ENCODE data around the gene ASPG.

Gene ASPG

GRCh38 chr14:104085032-104085888, at the start of gene ASPG:
ASPG (plus strand) TSS chr14:104085700; CDS start chr14:104085771, 71 bp downstream.
- DNase-seq (ENCODE audit: low spot score): peak; percentile 50

GRCh38 chr14:104036212-104036611, 49.3 kb upstream of the ASPG start:
- FAIRE-seq (no peak), DNase-seq (ENCODE audit: low spot score) (no peak)

More at GRCh38 chr14:104085032-104085888, at the start of gene ASPG:
- FAIRE-seq: no peak

- FAIRE-seq (no peak), DNase-seq (ENCODE audit: low spot score) (no peak)
Measured at GRCh38 chr14:104037074-104037473, 48.4 kb upstream of the ASPG start.

DNA sequence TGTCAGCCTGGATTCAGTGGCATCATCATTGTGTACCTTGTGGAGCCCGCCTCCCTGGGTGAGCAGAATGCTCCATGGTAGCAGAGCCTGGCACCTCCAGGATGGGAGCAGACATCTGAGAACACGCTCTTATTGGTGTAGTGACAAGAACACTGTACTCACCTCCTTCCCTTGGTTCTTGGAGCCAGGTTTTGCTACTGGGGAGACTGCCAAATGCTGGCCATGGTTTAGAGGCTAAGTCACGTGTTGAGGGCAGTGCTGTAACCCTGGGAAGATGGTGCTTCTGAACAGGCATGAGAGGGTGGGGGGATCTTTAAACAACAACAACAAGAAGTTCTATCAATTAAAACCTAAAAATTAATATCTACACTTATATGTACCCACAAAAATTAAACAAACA, 47.6 kb upstream of the ASPG start:
- DNase-seq (ENCODE audit: low spot score) (no peak), FAIRE-seq (no peak)

- no peak for DNase-seq (ENCODE audit: low spot score)
- no peak for FAIRE-seq
Measured at GRCh38 chr14:104039214-104039613, 46.3 kb upstream of the ASPG start.

- FAIRE-seq: no peak
- no peak for DNase-seq (ENCODE audit: low spot score)
Measured at GRCh38 chr14:104040539-104040938, 45.0 kb upstream of the ASPG start.

GRCh38 chr14:104041430-104042104, 43.9 kb upstream of the ASPG start:
- no peak for DNase-seq (ENCODE audit: low spot score)
- FAIRE-seq: no peak

GRCh38 chr14:104044016-104044415, 41.5 kb upstream of the ASPG start:
- FAIRE-seq (no peak), DNase-seq (ENCODE audit: low spot score) (no peak)

DNA sequence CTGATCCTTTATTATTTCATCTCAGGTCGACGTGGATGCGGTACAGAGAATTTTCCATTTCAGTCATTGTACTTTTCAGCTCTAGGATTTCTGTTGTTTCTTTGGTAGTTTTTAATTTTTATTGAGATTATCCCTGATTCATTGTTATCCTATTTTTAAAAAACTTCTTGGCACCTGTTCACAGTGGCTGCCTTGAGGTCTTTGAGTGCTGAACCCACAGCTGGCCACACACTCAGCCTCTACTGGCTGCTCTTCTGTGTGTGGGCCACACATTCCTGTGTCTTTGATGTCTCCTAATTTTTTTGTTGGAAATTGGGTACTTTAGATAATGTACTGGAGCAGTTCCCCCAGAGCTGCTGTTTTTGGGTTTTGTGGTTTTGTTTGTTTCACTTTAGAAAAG, 37.7 kb upstream of the ASPG start:
- DNase-seq (ENCODE audit: low spot score): no peak
- FAIRE-seq: no peak

DNA sequence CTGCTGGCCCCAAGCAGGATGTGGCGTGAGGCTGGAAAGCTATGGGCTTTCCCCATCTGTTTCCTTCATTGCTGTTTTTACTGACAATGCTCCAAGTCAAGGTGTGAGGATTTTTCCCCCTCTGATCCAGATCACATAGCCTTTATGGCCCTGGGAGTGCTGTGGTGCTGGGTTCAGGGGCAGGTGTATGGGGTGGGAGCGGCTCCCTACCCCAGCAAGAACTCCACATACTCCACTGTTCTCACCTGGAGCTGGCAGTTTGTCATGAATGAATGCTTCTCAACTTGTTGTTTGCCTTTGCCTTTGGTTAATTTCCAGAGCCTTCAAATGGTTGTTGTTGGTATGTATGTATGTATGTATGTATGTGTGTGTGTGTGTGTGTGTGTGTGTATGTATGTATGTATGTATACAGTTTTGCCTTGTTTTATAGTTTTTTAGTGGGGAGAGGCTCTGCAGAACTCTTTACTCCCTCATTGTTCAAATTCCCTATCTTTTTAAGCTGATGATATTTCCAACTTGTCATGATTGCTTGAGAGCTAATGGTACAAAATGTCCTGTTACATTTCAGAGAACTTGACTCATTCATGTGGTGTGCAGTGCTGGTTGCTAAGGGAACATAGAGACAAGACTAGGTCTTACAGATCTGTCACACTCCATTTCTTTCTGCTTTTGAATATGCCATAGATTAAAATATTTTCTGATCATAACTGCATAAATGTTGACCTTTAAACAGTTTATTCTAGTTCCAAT, 36.6 kb upstream of the ASPG start:
- FAIRE-seq (no peak), DNase-seq (ENCODE audit: low spot score) (no peak)

GRCh38 chr14:104049576-104050240, 35.8 kb upstream of the ASPG start:
- DNase-seq (ENCODE audit: low spot score): no peak
- FAIRE-seq: no peak

DNA sequence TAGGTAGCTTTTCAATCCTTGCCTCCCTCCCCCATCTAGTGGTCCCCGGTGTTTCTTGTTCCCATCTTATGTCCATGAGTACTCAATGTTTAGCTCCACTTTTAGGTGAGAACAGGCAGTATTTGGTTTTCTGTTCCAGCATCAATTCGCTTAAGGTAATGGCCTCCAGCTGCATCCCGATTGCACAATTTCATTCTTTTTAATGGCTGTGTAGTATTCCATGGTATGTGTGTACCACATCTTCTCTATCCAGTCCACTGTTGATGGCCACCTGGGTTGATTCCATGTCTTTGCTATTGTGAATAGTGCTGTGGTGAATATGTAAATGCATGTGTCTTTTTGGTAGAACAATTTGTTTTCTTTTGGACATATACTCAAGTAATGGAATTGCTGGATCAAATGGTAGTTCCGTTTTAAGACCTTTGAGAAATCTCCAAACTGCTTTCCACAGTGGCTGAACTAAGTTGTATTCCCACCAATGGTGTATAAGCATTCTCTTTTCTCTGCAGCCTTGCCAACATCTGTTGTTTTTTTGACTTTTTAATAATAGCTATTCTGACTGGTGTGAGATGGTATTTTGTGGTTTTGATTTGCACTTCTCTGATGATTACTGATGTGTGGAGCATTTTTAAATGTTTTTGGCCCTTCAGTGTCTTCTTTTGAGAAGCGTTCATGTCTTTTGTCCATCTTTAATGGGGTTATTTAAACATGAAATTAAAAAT, 34.2 kb upstream of the ASPG start:
- DNase-seq (ENCODE audit: low spot score) (no peak), FAIRE-seq (no peak)

DNA sequence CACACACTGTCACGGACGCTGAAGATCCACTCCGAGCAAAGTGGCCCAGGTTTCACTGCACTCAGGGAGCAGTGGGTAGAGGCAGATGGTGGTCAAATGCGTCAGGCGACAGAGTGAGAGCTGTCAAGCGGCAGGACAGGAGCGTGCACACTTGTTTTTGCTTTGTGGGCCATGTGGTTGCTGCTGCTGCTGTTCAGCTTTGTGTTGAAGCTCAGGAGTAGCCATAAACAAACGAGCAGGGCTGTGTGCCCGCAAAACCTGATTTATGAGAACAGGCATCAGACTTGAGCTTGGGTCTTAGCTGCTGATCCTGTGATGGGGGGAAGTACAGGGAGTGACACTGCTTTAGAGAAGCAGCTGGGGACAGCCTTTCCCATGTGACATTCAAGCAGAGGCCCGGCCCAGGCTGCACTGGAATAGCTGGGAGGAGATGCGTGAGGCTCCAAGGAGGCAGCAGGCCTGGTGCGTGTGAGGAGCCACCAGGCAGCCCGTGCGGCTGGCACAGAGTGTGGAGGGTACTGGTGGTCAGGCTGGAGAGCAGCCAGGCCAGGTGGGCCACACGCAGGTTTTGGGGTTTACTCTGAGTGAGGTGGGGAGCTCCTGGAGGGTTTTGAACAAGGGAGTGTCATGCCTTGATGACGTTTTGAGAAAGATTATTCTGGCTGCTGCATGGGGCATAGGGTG, 31.1 kb upstream of the ASPG start:
- FAIRE-seq: no peak
- DNase-seq (ENCODE audit: low spot score): no peak

DNA sequence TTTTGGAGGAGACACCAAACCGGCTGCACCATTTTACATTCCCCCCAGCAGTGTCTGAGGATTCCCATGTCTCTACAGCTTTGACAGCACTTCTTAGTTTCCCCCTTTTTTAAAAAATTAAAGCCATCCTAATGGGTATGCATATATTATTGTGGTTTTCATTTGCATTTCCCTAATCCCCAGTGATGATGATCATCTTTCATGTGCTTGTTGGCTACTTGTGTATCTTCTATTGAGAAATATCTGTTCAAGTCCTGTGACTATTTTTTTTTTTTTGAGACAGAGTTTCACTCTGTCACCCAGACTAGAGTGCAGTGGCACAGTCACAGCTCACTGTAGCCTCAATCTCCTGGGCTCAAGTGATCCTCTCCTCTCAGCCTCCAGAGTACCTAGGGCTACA, 23.2 kb upstream of the ASPG start:
- DNase-seq (ENCODE audit: low spot score): no peak
- FAIRE-seq: no peak

- no peak for FAIRE-seq
- no peak for DNase-seq (ENCODE audit: low spot score)
Measured at GRCh38 chr14:104064003-104064402, 21.5 kb upstream of the ASPG start.

DNA sequence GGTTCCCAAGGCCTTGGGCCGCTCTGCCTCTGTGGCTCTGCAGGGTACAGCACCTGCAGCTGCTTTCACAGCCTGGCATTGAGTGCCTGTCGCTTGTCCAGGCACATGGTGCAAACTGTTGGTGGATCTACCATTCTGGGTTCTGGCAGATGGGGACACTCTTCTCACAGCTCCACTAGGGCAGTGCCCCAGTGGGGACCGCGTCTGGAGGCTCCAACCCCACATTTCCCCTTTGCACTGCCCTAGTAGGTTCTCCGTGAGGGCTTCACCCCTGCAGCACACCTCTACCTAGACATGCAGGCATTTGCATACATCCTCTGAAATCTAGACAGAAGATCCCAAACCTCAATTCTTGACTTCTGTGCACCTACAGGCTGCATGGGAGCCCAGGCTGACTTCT, 19.2 kb upstream of the ASPG start:
- DNase-seq (ENCODE audit: low spot score) (no peak), FAIRE-seq (no peak)

DNA sequence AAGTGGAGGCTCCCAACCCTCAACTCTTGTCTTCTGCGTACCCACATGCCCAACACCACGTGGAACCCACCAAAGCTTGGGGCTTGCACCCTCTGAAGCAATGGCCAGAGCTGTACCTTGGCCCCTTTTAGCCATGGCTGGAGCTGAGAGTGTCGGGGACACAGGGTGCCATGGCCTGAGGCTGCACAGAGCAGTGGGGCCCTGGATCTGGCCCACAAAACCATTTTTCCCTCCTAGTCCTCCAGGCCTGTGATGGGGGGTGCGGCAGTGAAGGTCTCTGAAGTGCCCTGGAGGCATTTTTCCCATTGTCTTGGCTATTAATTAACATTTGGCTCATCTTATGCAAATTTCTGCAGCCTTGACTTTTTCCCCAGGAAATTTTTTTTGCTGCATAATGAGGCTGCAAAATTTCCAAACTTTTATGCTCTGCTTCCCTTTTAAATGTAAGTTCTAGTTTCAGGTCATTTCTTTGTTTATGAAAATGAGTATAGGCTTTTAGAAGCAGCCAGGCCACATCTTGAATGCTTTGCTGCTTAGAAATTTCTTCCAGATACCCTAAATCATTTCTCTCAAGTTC, 18.7 kb upstream of the ASPG start:
- DNase-seq (ENCODE audit: low spot score) (no peak), FAIRE-seq (no peak)

- FAIRE-seq: no peak
Measured at GRCh38 chr14:104069541-104069940, 16.0 kb upstream of the ASPG start.

DNA sequence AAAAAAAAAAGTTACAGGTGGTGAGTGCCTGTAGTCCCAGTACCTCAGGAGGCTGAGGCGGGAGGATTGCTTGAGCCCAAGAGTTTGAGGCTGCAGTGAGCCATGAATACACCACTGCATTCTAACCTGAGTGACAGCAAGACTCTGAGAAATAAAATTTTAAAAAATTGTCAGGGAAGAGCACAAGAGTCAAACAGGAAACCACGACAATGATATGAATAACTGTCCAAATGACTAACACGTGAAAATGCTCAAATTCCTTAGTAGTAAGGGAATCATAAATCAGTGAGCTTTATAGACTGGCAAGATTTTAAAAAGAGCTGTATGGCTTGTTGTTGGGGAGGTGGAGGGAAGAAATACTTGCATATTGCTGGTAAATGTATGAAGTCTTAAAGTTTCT, 12.9 kb upstream of the ASPG start:
- FAIRE-seq: no peak
- DNase-seq (ENCODE audit: low spot score): no peak

More at GRCh38 chr14:104069541-104069940, 16.0 kb upstream of the ASPG start:
- no peak for DNase-seq (ENCODE audit: low spot score)

GRCh38 chr14:104073764-104074163, 11.7 kb upstream of the ASPG start:
- FAIRE-seq (no peak), DNase-seq (ENCODE audit: low spot score) (no peak)

All from urothelium cell line (cell line).